ENCODE results near the gene HCN3. TPM values are rescaled to one million over a fixed set of nuclear protein-coding genes. Genes with fewer than 3 reads are reported as not detected.

The HCN3 gene
- polyA plus RNA-seq, 1 donor from 2014 or later = 53.2 TPM

GRCh38 chr1:155307247-155307740, 30.0 kb downstream of the HCN3 start:
- H3K79me2 ChIP-seq (replicated peaks; ENCODE audit: insufficient read depth, low read length) = peaks cover 23% of the 10 kb centered on the region
- no peak overlapping the region for H3K4me3 ChIP-seq (ENCODE audit: low read length)
- H3F3A ChIP-seq (ENCODE audit: insufficient read depth, low read length, poor library complexity, severe bottlenecking) = no peaks in the 10 kb centered on the region
- H3K27me3 ChIP-seq (ENCODE audit: insufficient read depth, low read depth, low read length) = no peaks in the 10 kb centered on the region
- no peak overlapping the region for H3K4me2 ChIP-seq (ENCODE audit: low read length)
- H2AFZ ChIP-seq (ENCODE audit: low read depth, low read length) = no peak overlapping the region
- H3K9me2 ChIP-seq (ENCODE audit: insufficient read depth, low read length) = no peaks in the 10 kb centered on the region
- TF ChIP-seq SMC3 (conservative IDR thresholded peaks at IDR 0.05; ENCODE audit: poor library complexity) (peak; percentile 45), POLR2AphosphoS5 (IDR thresholded peaks at IDR 0.05) (no peak), CTCF (IDR thresholded peaks at IDR 0.05; ENCODE audit: poor library complexity, severe bottlenecking) (peak; percentile 51), RAD21 (conservative IDR thresholded peaks at IDR 0.05) (peak; percentile 43)
- peak overlapping the region; percentile 93 for H3K27ac ChIP-seq (ENCODE audit: low read length)
- H4K20me1 ChIP-seq (ENCODE audit: insufficient read depth) = no peaks in the 10 kb centered on the region
- H3K36me3 ChIP-seq (ENCODE audit: insufficient read depth, low read length) = no peaks in the 10 kb centered on the region
- H3K9me3 ChIP-seq (ENCODE audit: low read length) = no peaks in the 10 kb centered on the region
- no peak overlapping the region for H3K9ac ChIP-seq (ENCODE audit: low read length)

- Histone ChIP-seq H3K27ac (ENCODE audit: low read length) (peak within 1 kb of the TSS; percentile 93), H3F3A (ENCODE audit: insufficient read depth, low read length, poor library complexity, severe bottlenecking) (no peaks in the 10 kb centered on the region), H3K36me3 (ENCODE audit: insufficient read depth, low read length) (no peaks in the 10 kb centered on the region), H4K20me1 (ENCODE audit: insufficient read depth) (no peaks in the 10 kb centered on the region), H2AFZ (ENCODE audit: low read depth, low read length) (peak within 1 kb of the TSS; percentile 61), H3K9me2 (ENCODE audit: insufficient read depth, low read length) (no peaks in the 10 kb centered on the region), H3K9ac (ENCODE audit: low read length) (peak within 1 kb of the TSS; percentile 91), H3K4me3 (ENCODE audit: low read length) (peak within 1 kb of the TSS; percentile 88), H3K9me3 (ENCODE audit: low read length) (no peaks in the 10 kb centered on the region), H3K4me2 (ENCODE audit: low read length) (peak within 1 kb of the TSS; percentile 90), H3K79me2 (replicated peaks; ENCODE audit: insufficient read depth, low read length) (peaks cover 23% of the 10 kb centered on the region), H3K27me3 (ENCODE audit: insufficient read depth, low read depth, low read length) (no peaks in the 10 kb centered on the region)
- peak; percentile 85 for TF ChIP-seq EP300 (conservative IDR thresholded peaks at IDR 0.05; ENCODE audit: poor library complexity, severe bottlenecking)
- peak; percentile 25 for TF ChIP-seq SMC3 (conservative IDR thresholded peaks at IDR 0.05; ENCODE audit: poor library complexity)
- TF ChIP-seq CTCF (IDR thresholded peaks at IDR 0.05; ENCODE audit: poor library complexity, severe bottlenecking) = no peak
- TF ChIP-seq POLR2AphosphoS5 (IDR thresholded peaks at IDR 0.05) = peak; percentile 72
- TF ChIP-seq EZH2 (IDR thresholded peaks at IDR 0.05; ENCODE audit: borderline replicate concordance, insufficient read depth, low read length, poor library complexity, severe bottlenecking) = no peak
- TF ChIP-seq RAD21 (conservative IDR thresholded peaks at IDR 0.05) = no peak
- peak; percentile 77 for TF ChIP-seq MXI1 (conservative IDR thresholded peaks at IDR 0.05; ENCODE audit: poor library complexity, severe bottlenecking)
- peak; percentile 50 for TF ChIP-seq TAF1 (IDR thresholded peaks at IDR 0.05; ENCODE audit: low read depth)
- TF ChIP-seq REST (IDR thresholded peaks at IDR 0.05; ENCODE audit: borderline replicate concordance) = peak; percentile 58
These were observed 31.5 kb downstream of the HCN3 start, which contains the start of gene FDPS for GRCh38 chr1:155308493-155309422. FDPS (plus strand) TSS chr1:155308866; CDS start chr1:155309790, 924 bp downstream.
